Activated CD4-positive, alpha-beta T cell treated with anti-CD3 and anti-CD28 coated beads for 48 hours (primary cell): ENCODE measurements around the gene BPIFB4.
"Not testable (repeated sequence)": the region's sequence is repeated elsewhere in the genome, so short reads cannot be mapped to it uniquely, and the experiment has no call there.

Experiments
- DNase-seq: peaks from one replicate; pipeline ENCODE4 v3.0.0-alpha.2; 2020

BPIFB4 gene

DNA sequence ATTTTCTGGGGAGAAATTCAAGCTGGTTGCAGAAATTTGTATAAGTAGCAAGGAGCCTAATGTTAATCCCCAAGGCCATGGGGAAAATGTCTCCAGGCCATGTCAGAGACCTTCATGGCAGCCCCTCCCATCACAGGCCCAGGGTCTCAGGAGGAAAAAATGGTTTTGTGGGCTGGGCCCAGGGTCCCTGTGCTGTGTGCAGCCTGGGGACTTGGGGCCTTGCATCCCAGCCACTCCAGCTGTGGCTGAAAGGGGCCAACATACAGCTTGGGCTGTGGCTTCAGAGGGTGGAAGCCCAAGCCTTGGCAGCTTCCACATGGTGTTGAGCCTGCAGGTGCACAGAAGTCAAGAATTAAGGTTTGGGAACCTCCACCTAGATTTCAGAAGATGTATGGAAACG, 42.9 kb downstream of the BPIFB4 start:
- DNase-seq = not testable (repeated sequence)

DNA sequence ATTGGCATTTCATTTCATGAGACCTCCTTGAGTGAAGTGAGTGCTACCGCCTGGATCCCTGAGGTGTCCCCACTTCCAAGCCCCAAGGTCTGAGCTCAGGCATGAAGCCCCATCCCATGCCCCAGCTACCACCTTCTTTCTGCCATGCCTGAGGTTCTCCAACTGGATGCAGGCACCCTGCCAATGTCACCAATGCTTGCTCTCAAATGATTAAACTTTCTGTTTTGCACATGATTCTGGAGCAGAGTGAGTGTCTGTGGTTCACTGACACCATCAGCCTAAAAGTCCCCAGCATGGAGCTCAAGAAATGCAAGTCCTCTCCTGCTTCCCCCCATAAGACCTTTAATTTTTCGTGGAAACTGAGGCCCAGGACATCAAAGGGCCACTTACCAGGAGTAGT, 44.8 kb downstream of the BPIFB4 start:
- DNase-seq = no peak

DNA sequence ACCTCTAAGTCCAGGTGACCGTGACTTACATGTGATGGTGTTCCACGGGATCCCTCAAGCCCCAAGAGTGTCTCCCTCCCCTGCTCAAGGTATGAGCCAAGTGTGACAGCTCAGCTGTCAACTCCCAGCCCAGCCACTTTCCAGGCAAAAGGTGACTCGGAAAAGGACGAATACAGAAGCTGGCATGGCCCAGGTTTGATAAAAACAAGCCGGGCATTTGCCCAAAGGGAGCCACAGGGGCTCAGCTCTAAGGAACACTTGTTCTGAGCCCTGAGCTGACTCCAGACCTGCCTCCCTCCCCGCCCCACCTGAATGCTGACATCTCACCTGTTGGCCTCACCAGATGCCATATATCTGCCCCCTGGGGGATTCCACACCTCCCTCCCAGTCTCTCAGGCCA, 45.6 kb downstream of the BPIFB4 start:
- DNase-seq = no peak

DNA sequence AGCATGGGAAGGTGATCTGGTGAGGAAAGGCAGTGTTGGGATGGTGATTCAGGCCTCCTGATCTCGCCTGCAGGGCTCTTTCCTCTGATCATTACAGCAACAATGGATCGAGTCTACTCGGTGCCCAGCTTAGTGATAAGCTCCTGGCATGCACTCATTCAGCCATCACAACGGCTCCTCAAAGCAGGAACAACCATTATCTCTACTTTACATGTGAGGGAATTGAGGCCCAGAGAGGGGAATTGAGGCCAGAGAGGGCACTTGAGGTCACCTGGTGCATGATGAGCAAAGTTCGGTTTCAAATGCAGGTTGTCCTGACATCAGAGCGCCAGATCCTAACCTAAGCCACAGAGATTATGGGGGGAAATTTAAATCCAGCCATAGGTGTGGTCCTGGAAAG, 46.5 kb downstream of the BPIFB4 start:
- DNase-seq = no peak

DNA sequence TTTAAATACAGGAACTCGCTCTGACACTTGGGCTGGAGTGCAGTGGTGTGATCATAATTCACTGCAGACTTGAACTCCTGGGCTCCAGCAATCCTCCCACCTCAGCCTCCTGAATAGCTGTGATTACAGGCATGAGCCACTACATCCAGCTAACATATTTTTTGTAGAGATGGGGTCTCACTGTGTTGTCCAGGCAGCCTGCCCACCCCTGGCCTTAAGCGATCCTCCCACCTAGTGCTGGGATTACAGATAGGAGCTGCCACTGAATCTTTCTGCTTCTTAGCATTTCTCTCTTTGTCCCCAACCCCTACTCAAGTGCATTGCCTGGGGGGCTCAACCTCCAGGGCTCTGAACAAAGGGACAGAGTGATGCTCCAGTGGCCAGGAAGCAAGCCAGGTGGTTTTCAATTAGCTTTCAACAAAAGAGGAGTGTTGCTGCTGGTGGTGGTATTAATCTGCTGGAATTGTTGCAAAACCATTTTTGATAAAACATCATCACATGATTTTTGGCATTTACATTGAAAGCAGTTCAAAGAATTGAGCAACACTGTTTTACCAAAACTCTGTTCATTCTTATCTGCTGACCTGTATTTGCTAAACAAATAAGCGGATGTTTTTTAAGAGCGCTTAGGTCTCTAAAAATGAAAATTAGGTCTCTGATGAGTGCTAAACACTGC, 48.1 kb downstream of the BPIFB4 start:
- no peak for DNase-seq

DNA sequence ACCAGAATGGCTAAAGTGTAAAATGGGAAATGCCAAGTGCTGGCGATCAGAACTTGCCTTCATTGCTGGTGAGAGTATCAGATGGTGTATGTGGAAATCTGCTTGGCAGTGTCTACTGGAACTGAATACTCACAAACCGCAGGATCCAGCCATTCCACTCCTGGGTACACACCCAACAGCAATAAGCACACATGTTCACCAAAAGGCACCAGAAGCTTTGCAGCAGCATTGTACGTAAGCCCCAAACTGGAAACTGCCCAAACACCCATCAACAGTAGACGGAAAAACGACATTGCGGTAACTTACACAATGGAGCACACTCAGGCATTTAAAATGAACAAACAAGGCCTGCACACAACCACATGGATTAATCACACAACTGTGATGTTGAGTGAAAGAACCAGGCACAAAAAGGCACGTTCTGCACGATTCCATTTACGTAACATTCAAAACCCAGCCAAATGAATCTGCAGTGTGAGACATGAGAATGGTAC, 51.2 kb downstream of the BPIFB4 start:
- no peak for DNase-seq

DNA sequence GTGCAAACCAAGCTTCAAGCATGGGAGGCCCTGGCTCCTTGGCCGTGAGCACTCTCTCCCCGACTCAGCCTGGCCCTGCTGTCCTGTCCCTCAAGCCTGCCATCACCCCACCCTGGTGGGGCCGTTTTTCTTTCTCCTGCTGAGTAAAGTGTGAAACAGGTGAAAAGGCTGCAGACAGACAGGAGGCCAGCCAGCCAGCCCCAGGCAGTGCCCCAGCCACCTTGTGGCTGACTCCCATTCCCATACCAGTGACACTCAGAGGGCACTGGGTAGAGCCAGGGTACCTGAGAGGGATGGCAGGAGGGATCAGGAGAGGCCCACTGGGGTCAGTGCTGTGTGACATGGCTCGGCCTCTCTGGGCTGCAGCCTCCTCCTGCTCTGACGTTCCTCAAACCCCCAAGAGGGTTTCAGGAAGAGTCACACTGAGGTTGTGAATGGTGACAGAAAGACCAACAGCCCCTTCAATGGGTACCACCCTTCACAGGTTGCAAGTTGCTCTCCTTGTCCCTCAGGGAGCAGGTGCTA, 52.6 kb downstream of the BPIFB4 start:
- no peak for DNase-seq

DNA sequence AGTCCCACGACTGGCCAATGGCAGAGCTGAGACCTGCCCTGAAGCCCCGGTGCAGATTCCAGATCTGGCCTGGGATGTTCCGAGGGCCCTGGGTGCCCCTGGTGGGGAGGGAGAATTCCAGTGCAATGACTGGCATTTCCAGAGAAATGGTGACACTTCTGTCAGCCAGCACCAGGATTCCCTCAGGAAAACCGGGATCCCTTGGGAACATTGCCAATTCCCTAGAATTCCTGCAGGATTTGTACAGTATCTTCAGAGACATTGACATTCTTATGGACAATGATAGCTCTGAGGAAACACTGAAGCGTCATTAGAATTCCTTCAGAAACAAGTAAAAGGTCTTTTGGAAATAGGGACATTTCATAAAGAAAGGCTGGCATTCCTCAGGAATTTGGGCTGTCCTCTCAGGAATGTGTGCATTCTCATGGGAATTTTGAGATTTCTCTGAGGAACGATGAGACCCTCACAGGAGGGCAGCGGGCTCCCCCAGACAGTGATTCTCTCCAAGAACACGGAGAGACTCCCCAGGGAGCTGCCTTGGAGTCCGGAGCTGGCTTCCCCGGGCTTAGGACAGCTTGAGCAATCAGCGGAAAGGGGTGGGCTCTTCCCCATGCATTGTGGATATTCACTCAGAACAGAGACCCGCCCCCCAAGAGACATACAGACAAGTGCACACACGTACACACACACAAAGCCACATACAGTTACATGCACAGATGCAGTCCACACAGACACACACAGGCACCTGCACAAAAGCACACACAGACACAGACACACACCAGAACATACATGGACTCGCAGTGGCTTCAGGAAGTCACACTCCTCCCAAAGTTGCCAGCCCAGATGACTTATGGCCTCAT, 53.3 kb downstream of the BPIFB4 start:
- no peak for DNase-seq

DNA sequence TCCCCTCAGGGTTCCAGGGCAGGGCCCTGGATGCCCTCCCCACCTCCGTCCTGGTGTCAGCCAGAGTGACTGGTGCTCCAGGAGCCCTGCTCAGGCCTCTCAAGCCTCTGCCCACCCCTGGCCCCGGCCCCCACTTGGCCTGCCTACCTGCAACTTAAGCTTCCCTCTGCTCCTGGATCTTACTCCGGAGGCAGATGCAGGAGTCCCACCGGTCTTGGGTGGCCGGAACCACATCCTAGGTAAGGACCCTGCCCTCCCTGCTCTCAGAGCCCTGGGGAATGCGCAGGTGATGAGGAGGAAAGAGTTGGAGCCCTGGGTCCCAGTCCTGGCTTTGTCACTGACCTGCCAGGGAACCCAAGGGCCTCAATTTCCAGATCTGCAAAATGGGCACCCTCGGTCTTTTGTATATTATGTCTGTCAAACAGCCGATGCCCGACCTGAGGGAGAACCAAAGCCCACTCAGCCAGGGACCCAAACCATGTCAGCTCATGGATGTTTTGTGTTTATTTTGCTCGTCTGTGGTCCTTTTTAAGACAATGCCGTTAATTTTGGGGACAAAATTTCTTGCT, 54.0 kb downstream of the BPIFB4 start:
- no peak for DNase-seq

DNA sequence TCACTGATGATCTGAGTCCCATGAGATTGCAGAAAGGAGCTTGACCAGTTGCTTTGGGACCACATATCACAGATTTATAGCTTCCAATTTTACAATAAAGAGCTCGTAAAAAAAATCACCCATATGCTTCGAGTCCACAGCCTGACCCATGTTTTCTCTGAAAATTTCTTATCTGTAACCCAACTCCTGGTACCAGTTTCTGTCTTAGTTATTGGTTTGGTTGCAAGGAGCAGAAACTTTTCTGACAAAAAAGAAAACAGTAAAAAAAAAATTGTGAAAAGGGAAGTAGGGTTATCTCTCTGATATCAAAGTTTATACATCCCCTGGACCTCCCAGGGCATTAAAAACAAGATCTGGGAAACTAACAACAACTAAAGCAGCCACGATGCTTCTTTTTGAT, 57.8 kb downstream of the BPIFB4 start:
- DNase-seq = no peak

DNA sequence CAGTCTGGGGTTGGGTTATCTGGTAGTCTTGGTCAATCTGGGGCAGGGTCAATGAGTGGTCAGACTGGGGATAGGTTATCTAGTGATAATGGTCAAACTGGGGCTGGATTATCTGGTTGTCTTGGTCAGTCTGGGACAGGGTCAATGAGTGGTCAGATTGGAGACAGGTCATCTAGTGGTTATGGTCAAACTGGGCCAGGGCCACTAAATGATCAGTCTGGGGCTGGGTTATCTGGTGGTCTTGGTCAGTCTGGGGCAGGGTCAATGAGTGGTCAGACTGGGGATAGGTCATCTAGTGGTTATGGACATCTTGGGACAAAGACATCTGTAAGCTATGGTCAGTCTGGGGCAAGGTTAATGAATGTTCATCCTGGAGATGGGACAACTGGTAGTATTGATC, 60.0 kb downstream of the BPIFB4 start:
- DNase-seq = no peak

DNA sequence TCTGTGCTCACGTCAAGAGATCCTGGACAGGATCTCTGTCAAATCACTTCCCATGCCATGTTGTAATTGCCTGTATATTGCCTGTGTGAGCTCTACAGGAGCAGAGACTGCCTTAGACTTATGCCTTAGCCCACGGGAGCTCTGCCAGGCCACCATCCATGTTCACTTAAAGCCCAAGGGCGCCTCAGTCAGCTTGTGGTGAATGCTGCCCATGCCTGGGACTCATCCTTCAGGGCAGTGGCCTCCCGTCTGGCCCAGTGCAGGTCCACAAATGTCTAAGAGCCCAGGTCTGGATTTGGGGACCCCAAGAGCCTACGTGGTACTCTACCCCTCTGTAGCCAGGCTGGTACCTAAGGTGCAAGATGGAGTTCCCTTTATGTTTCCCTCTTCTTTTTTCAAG, 66.1 kb downstream of the BPIFB4 start:
- no peak for DNase-seq

DNA sequence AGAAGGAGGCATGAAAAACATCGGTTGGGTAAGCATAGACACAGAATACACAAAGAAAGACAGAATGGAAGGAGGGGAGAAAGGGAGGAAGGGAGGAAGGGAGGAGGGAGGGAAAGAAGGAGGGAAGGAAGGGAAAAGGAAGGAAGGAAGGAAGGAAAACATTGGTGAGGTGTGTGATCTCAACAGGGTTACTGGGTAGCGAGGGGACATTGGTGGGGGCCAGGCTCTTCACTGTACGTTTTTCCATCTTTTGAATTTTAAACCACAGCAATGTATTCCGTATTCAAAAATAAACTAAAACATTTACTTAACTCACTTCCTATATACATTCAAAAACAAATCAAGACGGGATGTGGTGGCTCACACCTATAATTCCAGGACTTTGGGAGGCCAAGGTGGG, 67.9 kb downstream of the BPIFB4 start:
- no peak for DNase-seq

DNA sequence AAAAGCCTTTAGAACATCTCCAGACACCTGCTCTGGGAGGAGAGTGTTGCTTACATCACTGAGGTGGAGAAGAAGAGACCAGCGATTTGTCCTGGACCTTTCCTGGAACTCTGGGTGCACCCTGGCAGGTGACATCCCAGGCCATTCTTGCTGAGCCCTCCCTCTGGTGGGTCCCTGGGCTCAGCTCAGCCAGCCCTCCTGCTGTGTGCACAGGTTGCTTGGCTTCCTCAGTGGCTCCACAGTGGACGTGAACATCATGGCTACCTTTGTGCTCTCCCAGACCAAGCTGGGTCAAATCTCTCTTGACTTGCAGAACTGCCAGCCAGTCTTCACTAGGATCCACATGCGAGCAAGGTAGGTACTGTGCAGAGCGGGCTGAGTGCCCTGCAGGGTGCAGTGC, 68.6 kb downstream of the BPIFB4 start:
- no peak for DNase-seq

DNA sequence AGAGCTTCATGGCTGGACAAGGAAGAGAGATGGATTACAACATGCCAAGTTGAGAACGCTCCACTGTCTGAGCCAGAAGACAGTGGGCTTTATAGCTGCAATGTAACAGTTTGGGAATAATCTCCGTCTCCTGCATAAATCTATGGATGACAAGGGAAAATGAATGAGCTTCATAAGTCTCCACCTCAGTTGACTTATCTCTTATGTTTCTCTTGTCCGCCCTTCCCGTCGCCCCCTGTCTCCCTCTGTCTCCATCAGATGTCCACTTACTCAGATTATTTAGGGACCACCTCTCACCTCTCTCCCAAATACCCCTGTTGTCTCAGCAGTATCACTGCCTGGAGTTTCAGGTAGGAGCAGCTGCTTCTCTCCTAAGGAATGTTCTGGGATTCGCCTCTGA, 74.8 kb downstream of the BPIFB4 start:
- DNase-seq = no peak

DNA sequence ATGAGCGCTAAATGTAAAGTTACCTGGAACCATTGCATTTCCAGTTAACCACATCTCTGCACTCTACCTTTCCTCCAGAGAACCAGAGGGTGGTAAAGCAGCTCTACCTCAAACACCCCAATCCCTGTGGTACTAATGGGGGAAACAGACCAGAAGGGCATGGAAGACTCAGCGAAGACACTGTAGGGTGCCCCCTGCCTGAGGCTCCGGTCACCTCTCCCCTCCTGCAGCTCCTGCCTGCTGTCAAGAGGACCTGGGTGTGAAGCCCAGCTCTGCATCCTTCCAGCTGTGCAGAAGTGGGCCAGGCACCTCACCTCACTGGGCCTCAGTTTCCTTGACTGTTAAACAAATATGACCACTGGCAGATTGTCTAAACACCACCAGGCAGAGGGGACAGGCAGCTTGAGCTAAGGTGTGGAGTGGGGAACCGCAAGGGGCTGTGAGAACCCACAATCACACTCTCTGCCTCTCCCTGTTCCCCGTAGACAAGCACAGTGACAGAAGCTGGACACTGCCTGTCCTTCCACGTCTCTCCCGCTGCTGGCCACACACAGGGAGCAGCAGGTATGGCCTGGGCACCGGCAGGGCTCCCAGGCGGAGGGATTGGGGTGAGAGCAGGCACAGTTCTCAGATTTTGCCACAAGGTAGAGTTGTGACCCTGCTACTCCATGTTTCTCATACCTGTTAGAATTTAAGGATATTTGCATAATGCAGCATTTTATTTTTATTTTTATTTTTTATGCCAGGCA, 79.4 kb downstream of the BPIFB4 start:
- DNase-seq = no peak

DNA sequence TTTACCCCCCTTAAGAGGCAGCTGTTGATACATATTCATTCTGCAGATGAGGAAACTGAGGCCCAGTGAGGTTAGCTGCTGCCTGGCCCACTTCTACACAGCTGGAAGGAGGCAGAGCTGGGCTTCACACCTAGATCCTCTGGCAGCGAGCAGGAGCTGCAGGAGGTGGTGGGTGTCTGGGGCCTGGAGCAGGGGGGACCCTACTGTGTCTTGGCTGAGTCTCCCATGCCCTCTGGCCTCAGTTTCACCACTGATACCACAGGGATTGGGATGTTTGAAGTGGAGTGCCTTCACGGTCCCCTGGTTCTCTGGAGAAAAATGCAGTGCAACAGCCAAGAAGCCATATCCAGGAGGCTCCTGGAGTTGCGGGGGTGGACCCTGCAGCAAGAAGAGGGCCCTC, 80.3 kb downstream of the BPIFB4 start:
- DNase-seq = no peak

DNA sequence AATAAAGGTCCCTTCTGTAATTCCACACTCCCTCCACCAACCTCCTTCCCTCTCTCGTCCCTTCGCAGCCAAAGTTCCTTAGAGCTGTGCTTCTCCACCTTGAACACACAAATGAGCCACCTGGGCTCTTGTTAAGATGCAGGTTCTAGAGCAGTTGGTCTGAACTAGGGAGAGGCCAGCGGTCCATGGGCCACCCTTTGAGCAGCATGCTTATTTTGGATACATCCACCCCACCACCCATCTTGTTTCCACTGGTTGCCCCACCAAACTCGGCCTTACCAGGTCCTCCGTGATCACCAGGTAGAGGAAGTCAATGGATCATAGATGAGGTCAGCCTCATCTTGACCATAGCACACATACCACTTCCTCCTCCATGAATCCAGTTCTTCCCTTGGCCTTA, 81.2 kb downstream of the BPIFB4 start:
- no peak for DNase-seq
